ENCODE measurements around the gene TMEM248.
"Not testable (repeated sequence)": the region's sequence is repeated elsewhere in the genome, so short reads cannot be mapped to it uniquely, and the experiment has no call there.

DNA sequence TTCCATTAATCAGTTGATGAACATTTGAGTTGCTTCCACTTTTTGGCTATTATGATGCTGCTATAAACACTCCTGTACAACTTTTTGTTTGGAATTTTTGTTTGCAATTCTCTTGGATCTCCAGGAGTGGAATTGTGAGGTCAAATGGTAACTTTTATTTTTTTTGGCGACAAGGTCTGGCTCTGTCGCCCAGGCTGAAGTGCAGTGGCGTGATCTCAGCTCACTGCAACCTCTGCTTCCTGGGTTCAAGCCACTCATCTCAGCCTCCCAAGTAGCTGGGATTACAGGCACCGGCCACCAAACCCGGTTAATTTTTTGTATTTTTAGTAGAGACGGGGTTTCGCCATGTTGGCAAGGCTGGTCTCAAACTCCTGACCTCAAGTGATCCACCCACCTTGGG is 3.1 kb upstream of the TMEM248 start:
- TF ChIP-seq ARNTL (CRISPR knock-in tag; IDR thresholded peaks at IDR 0.05; ENCODE audit: borderline replicate concordance, low read depth); ZNF8 (CRISPR knock-in tag; IDR thresholded peaks at IDR 0.05); SNAI2 (CRISPR knock-in tag; IDR thresholded peaks at IDR 0.05); TCF4 (CRISPR knock-in tag; IDR thresholded peaks at IDR 0.05; ENCODE audit: borderline replicate concordance); PATZ1 (CRISPR knock-in tag; IDR thresholded peaks at IDR 0.05; ENCODE audit: borderline replicate concordance); ZNF565 (CRISPR knock-in tag; conservative IDR thresholded peaks at IDR 0.05; ENCODE audit: low read depth); TSHZ2 (CRISPR knock-in tag; IDR thresholded peaks at IDR 0.05): not testable (repeated sequence)
- TF ChIP-seq, protein P1, sequence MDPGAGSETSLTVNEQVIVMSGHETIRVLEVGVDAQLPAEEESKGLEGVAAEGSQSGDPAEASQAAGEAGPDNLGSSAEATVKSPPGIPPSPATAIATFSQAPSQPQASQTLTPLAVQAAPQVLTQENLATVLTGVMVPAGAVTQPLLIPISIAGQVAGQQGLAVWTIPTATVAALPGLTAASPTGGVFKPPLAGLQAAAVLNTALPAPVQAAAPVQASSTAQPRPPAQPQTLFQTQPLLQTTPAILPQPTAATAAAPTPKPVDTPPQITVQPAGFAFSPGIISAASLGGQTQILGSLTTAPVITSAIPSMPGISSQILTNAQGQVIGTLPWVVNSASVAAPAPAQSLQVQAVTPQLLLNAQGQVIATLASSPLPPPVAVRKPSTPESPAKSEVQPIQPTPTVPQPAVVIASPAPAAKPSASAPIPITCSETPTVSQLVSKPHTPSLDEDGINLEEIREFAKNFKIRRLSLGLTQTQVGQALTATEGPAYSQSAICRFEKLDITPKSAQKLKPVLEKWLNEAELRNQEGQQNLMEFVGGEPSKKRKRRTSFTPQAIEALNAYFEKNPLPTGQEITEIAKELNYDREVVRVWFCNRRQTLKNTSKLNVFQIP (CRISPR knock-in tag; IDR thresholded peaks at IDR 0.05; ENCODE audit: borderline replicate concordance, low read depth): not testable (repeated sequence)
